Measurements from ENCODE around the gene MKNK2.
A peak's percentile ranks its signal among the peaks of the same experiment; 100 is the strongest.

The MKNK2 gene

DNA sequence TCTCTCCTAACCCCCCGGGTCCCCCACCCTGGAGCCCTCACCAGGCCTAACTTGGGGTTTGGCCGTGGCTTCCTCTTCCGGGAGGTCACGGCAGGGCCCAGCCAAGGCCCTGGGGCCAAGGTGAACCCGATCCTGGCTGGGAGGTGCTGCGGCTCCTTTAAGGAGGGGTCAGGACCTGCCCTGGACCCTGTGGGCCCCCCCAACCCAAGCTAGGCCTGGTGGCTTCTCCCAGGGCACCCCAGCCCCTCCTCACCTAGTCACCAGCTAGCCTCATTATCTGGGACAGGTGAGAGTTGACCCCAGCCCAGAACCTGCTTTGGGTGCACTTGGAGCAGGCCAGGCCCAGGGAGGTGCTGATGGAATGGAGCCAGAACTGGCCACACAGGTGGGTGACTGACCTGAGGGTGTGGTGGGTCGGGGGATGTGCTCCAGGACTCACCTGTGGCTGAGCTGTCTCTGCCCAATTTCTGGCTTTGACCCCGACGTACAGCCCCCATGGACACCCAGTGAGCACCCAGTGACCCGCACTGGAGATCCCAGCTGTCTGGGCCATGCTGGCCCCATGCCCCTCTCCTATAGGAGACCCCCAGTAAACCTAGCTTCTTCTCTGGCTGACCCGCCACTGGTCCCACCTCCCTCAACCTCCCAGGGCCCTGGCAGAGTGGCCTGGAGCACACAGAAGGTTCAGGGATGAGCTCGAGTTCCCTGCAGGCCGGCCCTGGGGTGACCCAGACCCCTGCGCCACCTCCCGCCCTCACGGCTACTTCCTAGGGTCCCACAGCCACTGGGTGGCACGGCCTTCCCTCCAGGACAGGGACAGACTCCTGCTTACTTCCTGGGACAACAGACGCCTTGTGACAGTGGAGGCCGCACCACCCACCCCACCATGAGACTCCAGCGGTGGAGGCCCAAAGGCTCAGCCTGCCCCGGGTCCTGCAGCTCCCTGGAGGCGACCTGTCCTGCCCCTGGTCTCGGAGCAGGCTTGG, 6.7 kb upstream of the MKNK2 start:
- no peak for DNase-seq (ENCODE audit: low read depth)

GRCh38 chr19:2056837-2057192, 5.8 kb upstream of the MKNK2 start:
- DNase-seq (ENCODE audit: low read depth), result no peak

DNA sequence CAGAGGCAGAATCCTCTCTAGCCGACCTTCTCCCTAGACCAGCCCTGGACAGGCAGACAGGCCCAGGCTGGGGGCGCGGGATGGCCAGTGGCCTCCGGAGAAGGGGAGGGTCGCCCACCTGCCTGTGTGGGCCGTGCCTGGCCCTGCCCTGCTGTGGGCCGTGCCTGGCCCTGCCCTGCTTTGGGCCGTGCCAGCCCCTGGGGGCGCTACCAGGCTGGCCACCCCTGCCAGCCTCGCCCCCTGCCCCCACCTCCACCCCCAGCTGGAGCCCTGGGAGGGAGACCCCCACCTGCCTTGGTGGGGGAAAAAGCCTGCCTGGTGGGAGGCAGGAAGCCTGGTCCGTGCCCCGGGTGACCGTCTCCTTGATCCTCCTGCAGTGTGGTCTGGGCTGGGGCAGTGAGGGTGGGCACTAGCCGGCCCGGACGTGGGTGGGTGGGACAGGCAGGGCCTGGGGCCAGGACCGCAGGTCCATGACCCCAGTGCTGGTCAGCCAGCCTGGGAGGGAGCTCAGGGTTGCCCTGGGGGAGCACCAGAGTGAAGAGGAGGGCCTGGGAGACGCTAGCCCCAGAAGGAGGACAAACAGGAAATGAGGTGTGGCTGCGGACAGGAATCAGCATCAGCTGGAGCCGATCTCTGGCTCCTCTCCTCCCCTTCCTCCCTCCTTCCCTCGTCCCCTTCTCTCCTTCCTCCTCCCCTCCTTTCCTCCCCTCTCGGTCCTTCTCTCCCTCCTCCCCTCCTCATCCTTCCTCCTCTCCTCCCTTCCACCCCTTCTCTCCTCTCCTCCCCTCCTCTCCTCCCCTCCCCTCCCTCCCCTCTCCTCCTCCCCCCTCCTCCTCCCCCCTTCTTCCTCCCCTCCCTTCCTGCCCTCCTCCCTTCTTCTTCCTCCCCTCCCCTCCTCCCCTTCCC, 5.1 kb upstream of the MKNK2 start:
- no peak for DNase-seq (ENCODE audit: low read depth)

GRCh38 chr19:2054763-2055162, 3.7 kb upstream of the MKNK2 start:
- no peak for DNase-seq (ENCODE audit: low read depth)

- no peak for DNase-seq (ENCODE audit: low read depth)
Measured at GRCh38 chr19:2053601-2054389, 2.8 kb upstream of the MKNK2 start.

DNA sequence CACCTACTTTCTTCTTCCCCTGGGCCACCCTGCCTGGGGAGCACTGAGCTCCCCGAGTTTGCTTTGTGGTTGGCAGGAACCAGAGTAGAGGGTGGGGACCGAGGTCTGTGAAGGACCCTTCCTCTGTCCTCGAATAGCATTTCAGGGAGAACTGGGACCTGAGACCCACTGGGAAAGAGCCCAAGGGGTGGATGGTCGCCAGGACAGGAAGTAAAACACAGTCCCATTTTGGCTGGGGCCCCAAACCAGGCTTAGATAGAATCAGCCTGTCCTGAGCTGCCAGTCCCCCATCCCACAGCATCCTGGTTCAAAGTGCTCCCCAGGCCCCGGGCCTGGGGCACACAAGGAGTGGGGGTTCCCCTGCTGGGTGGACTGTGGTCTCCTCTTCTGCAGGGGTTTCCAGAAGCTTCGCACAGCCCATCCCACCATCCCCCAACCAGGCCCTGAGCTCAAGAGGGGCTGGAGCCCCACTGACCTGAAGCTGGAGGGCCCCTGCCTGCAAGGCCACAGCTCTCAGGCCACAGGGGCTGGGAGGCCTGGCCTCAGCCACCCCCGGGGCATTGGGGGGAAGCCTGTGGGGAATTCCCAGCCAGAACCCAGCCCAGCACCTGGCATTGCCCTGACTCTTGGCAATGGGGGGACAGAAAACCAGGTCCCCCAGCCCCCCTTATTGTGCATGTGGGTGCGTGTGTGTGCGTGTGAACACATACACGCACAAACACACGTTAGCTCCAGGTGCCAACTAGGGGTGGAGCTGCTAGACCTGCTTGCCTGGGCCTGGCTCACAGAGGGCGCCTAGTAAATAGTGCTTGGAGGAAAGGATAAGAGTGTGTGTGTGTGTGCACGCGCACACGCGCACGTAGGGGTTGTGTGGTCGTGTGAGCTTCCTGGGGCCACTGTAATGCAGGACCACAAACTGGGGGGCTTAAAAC, 995 bp upstream of the MKNK2 start:
- DNase-seq (ENCODE audit: low read depth), result no peak

DNA sequence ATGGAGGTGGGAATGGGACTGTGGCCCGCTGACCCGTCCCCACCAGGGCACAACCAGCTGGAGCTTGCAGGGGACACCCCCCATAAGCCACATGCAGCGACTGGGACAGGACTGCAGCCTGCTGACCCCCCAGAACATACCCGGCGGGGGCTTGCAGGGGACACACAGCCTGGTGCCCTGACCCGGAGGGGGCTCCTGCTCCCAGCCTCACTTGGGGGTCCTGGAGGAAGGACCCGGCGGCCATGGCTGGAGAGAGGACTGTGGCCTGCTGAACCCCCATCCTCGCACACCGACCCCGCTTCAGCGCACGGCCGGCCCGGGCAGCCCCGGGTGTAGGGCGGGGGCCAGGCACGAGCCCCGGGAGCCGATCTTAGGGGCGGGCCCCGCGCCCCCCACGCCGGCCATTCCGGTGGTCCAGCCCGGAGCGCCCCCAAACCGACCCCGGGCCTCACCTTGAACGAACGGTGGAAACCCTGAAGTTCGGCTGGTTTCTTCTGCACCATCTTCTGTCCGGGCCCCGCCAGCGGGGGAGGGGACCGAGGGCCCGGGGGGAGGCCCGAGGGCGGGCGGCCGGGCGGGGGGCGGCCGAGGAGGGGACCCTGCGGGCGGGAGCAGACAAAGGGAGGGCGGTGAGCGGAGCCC, 574 bp downstream of the MKNK2 start:
- DNase-seq (ENCODE audit: low read depth), result no peak

DNA sequence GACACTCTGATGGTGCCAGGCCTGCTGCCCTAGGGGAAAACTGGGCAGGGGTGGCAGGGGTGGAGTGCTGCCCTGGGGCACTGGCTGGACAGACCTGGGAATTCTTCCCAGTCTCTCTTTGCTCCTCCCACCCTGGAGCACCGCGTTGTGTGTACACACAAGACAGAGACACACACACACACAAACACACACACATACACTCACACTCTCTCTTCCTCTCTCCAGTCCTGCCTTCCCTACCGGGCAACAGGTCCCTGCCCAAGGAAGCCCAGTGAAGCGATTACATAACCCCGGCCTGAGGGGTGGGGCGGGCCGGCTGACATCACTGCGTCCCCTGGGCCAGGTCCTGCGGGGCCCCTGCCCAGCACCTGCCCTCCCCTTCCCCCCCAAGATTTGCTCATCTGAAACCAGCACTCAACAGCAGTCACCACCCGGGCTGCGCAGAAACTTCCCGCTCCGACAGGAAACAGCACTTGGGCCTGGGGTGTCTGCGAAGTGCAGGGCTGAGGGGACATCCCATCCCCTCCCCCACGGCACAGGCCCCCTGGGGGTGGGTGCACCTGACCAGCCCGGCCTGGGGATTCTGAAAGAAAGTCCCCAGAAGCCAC, 1.2 kb downstream of the MKNK2 start:
- peak; percentile 54 for DNase-seq (ENCODE audit: low read depth)

- no peak for DNase-seq (ENCODE audit: low read depth)
Measured at GRCh38 chr19:2048959-2049740, 1.9 kb downstream of the MKNK2 start.

DNA sequence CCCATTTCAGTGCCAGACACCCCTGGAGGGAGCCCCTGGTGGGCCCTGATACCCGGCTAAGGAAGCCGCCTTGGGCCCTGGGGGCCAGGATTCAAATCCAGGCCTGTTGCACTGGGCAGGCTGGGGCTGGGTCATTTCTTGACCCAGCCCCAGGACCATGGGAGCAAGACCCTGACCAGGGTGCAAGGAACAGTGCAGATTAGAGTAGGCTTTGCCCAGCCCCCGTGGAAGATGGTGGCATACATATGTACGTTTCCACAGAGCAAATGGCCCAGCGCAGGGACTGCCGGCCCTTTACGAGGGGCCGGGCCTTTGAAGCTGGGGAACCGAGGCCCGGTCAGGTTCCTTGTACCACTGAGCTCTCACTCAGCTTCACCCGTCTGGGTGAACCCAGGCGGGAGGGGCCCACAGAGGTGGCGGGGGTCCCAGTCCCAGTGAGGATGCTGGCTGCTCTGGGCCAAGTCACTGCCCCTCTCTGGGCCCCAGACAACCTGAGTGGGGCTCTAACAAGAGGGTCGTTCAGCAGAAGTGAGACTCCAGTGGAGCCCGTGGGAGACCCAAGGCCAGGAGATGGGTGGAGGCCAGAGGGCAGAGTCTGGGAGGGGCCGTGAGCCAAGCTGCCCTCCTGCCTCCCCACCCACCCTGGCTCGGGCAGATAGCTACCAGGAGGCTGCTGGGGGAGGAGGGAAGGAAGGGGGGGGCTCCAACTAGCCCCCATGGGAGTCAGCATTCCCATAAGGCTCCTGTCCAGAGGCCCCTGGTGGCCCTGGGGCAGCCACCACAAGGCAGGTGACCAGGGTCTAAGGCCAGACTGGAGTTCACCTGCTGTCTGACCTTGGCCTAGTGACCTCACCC, 2.7 kb downstream of the MKNK2 start:
- no peak for DNase-seq (ENCODE audit: low read depth)

DNA sequence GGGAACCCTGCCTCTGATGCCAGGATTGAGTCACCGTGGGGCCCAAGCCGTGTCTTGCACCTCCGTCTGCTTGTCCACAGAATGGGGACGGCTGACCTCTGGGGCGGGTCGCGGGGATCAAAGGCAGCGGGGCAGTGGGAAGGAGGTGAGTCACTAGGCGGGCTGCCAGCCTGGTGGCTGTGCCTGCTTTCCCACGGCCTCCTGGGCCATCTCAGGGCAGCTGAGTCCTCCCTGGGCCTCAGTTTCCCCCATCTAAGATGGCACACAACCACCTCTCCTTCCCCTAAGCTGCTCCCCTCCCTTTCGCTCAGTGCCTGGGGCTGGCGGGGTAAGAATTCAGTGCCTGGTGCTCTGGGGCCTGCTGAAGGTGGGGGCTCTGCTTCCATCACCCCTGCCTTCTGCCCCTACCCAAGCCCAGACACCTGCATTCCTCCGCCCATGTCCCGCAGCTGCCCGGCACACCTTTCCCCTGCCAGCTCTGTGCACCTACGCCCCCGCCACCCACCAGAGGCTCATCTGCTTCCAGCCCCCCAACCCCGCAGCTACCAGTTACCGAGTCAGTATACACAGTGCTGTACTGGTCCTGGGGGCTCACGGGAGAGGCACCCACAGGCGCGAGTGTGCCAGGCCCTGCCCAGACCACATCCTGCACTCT, 3.5 kb downstream of the MKNK2 start:
- no peak for DNase-seq (ENCODE audit: low read depth)

DNA sequence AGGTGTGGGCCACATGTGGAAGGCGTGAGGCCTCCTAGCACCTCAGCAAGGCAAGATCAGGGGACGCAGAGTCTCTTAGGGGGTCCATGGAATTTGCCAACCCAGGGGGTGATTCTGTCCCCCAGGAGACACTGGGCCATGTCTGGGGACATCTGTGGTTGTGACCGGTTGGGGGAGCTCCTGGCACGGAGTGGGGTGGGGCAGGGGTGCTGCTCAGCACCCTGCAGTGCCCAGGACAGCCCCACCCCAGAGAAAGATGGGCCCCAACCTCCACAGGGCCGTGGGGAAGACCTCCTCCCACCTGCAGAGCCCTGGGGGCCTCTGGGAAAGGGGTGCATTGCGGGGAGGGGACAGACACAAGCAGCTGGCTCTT, 4.0 kb downstream of the MKNK2 start:
- DNase-seq (ENCODE audit: low read depth), result no peak

DNA sequence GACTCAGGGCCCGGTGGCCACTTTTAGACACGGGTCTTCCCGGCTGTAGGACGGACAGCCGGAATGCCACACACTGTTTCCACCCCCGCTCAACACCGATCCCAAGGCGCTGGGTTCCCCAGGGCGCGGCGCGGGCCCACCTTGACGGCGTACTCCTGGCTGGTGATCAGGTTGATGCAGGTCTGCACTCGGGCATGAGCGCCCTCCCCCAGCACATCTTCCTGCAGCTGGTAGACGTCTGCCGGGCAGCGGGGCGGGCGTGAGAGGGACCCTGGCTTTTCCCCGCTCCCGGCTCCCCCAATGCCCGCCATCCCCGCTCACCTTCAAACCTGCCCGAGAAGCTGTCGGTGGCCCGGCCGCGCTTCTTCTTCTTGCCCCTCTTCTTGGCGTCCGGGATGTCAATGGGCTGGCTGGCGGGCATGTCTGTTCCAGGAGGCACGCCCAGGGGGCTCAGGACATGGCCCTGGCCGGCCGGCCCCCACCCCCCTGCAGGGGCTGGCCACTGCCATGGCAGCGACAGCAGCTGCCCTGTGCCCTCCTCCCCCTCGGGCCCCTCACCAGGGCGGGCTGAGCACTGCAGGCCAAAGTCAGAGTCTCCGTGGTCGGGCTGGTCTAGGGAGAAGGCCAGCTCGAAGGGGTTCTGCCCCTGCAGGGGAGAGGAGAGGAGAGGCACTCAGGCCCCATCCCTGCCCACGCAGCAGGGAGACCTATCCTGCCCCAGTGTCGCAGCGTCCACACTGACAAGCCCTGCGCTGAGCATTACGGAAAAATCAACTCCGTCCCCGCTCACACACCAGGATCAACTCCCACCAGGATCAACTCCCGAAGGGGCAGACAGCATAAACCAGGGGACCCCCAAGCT, 4.8 kb downstream of the MKNK2 start:
- no peak for DNase-seq (ENCODE audit: low read depth)

DNA sequence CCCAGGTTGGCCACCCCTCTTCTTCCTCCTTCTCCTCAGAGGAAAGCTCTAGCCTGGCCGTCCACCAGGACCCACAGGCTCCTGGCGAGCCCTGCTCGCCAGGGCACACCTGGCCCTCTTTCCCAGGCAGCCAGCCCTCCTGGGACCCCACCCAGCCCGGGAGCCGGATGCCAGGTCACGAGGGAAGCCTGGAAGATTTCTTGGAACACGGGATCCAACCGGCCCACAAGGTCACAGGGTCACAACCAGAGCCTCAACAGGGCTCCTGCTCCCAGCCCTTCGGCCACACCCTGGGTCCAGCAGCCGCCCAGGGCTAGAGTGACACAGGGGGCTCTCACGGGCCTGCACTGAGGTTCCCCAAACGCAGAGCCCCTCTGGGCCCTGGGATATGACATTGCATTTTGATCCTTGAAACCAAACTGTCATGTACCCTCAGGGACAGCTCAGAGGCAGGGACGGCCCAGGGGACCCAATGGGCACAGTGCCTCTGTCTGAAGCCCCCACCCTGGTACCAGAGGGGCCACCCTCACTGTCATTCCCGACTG, 5.5 kb downstream of the MKNK2 start:
- DNase-seq (ENCODE audit: low read depth), result no peak

- DNase-seq (ENCODE audit: low read depth), result no peak
Measured at GRCh38 chr19:2044709-2045500, 6.1 kb downstream of the MKNK2 start.

All from activated T-cell treated with anti-CD3 and anti-CD28 coated beads for 24 hours (primary cell).